Small intestine (tissue), 7 donors: ENCODE results near the gene SAPCD2. TPM values are rescaled to one million over a fixed set of nuclear protein-coding genes. Genes with fewer than 3 reads are reported as not detected.

Experiments
- DNase-seq, 2 donors: peaks; one replicate each; pipeline versions ENCODE4 v3.0.0 to v3.0.0-alpha.2; 2013
- FAIRE-seq: peaks from 2 replicates; lab custom pipeline; 2012; peaks lifted over from hg19 to GRCh38; lab: Jason Lieb, UNC
- H3K27ac ChIP-seq, 3 donors: one replicate each; pipeline ENCODE4 v1.5.1; 2013; ENCODE audit warnings: low read length in 2 of 3, mild to moderate bottlenecking in 2 of 3, control low read depth in 1 of 3, inconsistent platforms in 1 of 3, low read depth in 1 of 3, moderate library complexity in 1 of 3
- H3K27me3 ChIP-seq, 3 donors: one replicate each; pipeline ENCODE4 v1.6.1; 2013; ENCODE audit warnings: low read length in 3 of 3, inconsistent platforms in 1 of 3; ENCODE audit not compliant: control insufficient read depth in 3 of 3, insufficient read depth in 3 of 3
- H3K36me3 ChIP-seq, 3 donors: one replicate each; pipeline ENCODE4 v1.6.1; 2013; ENCODE audit warnings: low read length in 3 of 3, inconsistent platforms in 1 of 3, low read depth in 1 of 3, mild to moderate bottlenecking in 1 of 3, moderate library complexity in 1 of 3; ENCODE audit not compliant: control insufficient read depth in 3 of 3, insufficient read depth in 2 of 3
- H3K4me1 ChIP-seq, 3 donors: one replicate each; pipeline ENCODE4 v1.6.1; 2013; ENCODE audit warnings: low read length in 2 of 3, inconsistent platforms in 1 of 3, low read depth in 1 of 3, mild to moderate bottlenecking in 1 of 3, moderate library complexity in 1 of 3; ENCODE audit not compliant: control insufficient read depth in 3 of 3, insufficient read depth in 2 of 3
- H3K4me3 ChIP-seq, 3 donors: one replicate each; pipeline ENCODE4 v1.5.1; 2013; ENCODE audit warnings: low read length in 3 of 3, control low read depth in 1 of 3, inconsistent platforms in 1 of 3, low read depth in 1 of 3, mild to moderate bottlenecking in 1 of 3, moderate library complexity in 1 of 3
- H3K9me3 ChIP-seq, 2 donors: one replicate each; pipeline ENCODE4 v1.6.1; 2013; ENCODE audit warnings: low read depth in 1 of 2, low read length in 1 of 2; ENCODE audit not compliant: control insufficient read depth in 2 of 2, insufficient read depth in 1 of 2
- WGBS, 3 donors: extraction: QIAGEN DNeasy Blood & Tissue Kit; methylation state at CpG; one replicate each; pipeline ENCODE4 v1.1.7; 2013; 5-methylcytosine and 5-hydroxymethylcytosine counted together
- polyA plus RNA-seq, 4 donors: library from polyadenylated mRNA; stranded (reverse) in 3 of 4; unstranded in 1 of 4; fragments of 200-250 nt in 3 of 4; fragments of 120-200 nt in 1 of 4; gene quantifications; one replicate each; pipeline versions ENCODE4 v1.2.1 to v1.2.3, GENCODE V29; 2013
- donor health status: healthy with polysubstance abuse.
- donor health status: control.
- donor health status: control.
- donor health status: Bipolar disorder and iron deficiency.
- donor health status: healthy.

SAPCD2 gene
- polyA plus RNA-seq, 4 donors: 0.81 to 22.2 (median 7.0) TPM

DNA sequence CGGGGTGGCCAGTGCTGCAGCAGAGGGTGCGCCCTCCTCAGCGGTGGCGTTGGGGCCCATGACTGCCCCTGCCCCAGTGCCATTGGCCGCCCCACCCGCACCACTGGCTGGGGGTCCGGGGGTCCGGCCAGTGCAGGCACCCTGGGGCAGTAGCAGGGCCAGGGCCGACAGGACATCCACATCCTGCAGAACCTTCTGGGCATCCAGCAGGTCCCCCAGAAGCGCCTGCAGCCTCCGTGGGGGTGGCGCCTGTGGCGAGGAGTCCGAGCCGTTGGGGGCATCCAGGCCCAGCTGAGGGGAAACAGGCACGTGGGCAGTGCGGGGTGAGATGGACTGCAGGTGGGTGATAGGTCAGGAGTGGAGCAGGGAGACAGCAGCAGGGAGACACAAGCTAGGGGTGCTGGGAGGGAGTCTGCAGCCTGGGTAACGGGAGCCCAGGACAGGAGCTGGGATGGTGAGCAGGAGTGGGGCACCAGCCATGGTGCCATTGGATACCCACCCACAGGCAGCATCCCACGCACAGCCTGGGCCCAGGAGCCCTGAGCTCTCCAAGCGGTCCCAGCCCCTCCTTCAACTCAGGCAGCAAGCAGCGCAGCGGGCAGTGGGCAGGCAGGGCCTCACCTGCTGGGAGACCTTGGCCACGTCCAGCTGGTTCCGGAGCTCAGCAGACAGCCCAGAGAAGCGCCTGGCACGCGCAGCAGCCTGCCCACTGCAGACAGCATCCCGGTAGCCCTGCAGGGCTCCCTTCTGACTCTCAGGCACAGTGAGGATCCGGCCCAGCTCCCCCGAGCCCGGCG is 49.4 kb downstream of the SAPCD2 start:
- peaks cover 0 to 24% (median 4%) of the 10 kb centered on the region in 3 donors for H3K4me1 ChIP-seq
- WGBS, 3 donors: 70 to 89% (median 86%) methylated on average over 29 to 32 of the region's 32 CpGs
- no peak for FAIRE-seq
- no peaks in the 10 kb centered on the region for H3K9me3 ChIP-seq
- peaks cover 0 to 48% (median 3%) of the 10 kb centered on the region in 3 donors for H3K36me3 ChIP-seq
- no peak overlapping the region for H3K4me3 ChIP-seq
- no peak overlapping the region for H3K27ac ChIP-seq
- no peaks in the 10 kb centered on the region for H3K27me3 ChIP-seq
- DNase-seq: no peak

DNA sequence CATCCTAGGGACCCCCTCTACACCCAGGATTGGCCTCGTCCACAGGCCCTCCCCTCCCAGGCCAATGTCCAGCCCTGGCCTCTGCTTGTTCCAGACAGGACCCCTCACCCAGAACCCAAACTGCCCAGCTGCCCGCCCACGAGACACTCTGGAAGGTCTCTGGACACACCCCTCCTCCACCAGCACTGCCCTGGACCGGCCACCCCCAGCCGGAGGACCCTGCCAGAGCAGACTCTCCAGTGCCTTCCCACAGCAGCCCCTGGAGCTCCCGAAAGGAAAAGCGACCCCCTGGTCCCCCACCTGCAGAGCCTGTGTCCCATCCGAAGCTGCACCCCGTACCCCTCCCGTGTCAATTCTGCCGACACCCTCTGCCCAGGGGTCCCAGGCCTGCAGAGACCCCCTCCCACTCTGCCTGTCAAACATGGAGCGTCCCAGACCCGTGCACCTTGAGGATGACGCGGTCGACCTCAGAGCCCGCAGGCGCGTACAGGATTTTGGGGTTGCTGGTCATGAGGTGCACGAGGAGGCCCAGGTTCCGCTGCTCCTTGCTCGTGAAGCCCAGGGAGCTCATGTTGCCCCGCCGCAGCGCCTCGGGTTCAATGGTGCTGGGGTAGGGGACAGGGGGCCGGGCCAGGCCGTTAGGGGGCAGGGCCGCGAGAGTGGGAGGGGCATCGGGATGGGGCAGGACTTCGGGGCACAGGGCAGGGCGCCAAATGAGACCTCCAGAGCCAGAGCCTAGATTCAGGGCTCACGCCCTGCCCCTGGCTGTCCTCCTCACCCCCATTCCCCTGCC is 50.3 kb downstream of the SAPCD2 start:
- WGBS, 3 donors: 90 to 94% (median 92%) methylated on average over 34 of the region's 34 CpGs
- Histone ChIP-seq H3K27ac (no peak overlapping the region), H3K27me3 (no peaks in the 10 kb centered on the region), H3K4me3 (no peak overlapping the region), H3K36me3 (peaks cover 0 to 55% (median 3%) of the 10 kb centered on the region in 3 donors), H3K9me3 (peaks cover 0 to 4% of the 10 kb centered on the region in 2 donors), H3K4me1 (peaks cover 0 to 21% (median 4%) of the 10 kb centered on the region in 3 donors)
- FAIRE-seq (no peak), DNase-seq (no peak)

DNA sequence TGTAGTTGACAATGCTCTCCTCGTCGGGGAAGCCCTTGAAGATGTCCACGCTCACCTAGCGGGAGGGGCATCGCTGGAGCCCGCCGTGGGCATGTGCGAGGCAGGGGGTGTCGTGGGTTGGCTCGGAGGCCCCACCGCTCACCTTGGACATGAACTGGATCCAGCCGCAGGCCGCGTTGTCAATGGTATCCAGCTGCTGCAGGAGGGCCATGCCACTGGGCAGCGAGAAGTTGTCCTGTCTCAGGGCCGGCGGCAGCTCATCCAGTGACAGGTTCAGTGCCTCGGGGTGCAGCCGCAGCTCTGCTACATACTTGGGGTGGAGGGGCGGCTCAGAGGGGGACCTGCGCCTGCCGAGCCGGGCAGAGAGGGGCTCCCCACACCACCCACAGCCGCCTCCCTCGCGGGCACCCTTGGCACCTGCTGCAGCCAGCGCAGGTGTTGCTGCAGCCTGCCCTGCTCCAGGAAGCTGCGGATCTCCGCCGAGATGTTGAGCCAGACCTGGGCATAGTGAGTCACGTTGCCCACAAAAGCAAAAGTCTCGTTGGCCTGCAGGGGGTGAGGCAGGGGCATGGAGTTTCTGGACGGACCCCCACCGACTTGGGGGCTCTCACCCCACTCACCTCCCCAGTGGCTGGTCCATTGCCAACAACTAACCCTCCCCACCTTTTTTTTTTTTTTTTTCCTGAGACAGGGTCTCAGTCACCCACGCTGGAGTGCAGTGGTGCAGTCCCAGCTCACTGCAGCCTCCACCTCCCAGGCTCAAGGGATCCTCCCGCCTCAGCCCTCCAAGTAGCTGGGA is 51.4 kb downstream of the SAPCD2 start:
- FAIRE-seq: no peak

DNA sequence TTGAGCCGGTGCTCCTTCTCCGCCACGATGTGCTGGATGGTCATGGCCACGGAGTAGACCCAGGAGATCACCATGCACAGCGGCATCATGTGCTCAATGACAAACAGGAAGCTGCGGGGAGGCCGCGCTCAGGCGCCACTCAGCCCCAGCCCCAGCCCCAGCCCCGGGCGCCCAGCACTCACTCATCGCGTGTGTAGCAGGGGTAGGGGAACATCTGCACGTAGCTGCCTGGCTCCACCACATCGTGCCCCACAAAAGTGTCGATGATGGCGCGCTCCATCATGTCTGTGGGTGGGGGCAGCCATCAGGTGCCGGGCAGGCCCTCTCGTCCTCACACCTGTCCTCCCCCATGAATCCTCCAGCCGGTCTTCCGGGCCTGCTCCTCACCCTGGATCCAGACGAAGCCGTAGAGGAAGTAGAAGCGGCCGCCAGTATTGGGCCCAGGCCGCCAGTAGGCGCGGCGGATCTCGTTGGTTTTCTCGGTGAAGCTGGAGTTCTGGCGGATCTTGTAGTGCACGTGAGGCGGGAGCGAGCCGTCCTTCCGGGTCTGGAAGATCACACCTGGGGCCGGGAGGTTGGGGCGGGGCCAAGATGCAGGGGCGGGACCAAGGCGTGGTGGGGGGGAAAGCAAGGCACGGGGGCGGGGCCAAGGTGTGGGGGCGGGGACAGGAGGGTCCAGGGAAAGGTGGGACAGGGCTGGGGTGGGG is 52.4 kb downstream of the SAPCD2 start:
- no peaks in the 10 kb centered on the region for H3K27me3 ChIP-seq

More for the DNA sequence above, 51.4 kb downstream of the SAPCD2 start:
- Histone ChIP-seq H3K27me3 (no peaks in the 10 kb centered on the region), H3K4me3 (no peak overlapping the region), H3K36me3 (peaks cover 2 to 65% (median 3%) of the 10 kb centered on the region in 3 donors), H3K9me3 (peaks cover 0 to 4% of the 10 kb centered on the region in 2 donors), H3K4me1 (peaks cover 0 to 21% (median 4%) of the 10 kb centered on the region in 3 donors), H3K27ac (no peak overlapping the region)
- 72 to 92% (median 75%) methylated on average over 29 to 36 of the region's 36 CpGs for WGBS, 3 donors
- no peak for DNase-seq

DNA sequence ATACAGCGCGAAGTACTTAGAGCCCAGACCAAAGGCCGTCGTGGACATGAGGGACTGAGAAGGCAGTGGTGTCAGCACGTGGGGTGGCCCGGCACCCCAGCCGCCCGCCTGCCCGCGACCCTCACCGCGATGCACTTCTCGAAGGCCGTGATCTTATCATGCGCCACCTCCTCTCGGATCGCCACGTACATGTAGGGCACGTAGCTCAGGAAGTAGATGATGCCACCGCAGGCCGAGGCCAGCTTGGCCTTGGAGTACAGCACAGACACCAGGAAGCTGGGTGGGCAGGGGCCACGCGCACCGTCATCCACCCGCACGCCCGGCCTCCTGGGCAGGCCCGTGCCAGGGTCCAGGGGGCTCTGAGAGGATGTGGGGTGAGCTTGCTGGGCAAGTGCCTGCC is 53.3 kb downstream of the SAPCD2 start:
- FAIRE-seq (no peak), DNase-seq (no peak)
- WGBS, 3 donors: 97 to 99% (median 98%) methylated on average over 28 of the region's 28 CpGs
- Histone ChIP-seq H3K4me1 (peaks cover 0 to 8% (median 3%) of the 10 kb centered on the region in 3 donors), H3K9me3 (peaks cover 0 to 4% of the 10 kb centered on the region in 2 donors), H3K27ac (no peak overlapping the region), H3K36me3 (peaks cover 2 to 71% (median 3%) of the 10 kb centered on the region in 3 donors), H3K4me3 (no peak overlapping the region), H3K27me3 (no peaks in the 10 kb centered on the region)

More for the DNA sequence above, 52.4 kb downstream of the SAPCD2 start:
- peaks cover 0 to 16% (median 3%) of the 10 kb centered on the region in 3 donors for H3K4me1 ChIP-seq
- H3K36me3 ChIP-seq: peaks cover 2 to 66% (median 3%) of the 10 kb centered on the region in 3 donors
- WGBS, 3 donors: 92 to 93% (median 93%) methylated on average over 40 to 45 of the region's 45 CpGs
- H3K4me3 ChIP-seq: no peak overlapping the region
- H3K27ac ChIP-seq: no peak overlapping the region
- FAIRE-seq (no peak), DNase-seq (no peak)
- H3K9me3 ChIP-seq: peaks cover 0 to 4% of the 10 kb centered on the region in 2 donors

DNA sequence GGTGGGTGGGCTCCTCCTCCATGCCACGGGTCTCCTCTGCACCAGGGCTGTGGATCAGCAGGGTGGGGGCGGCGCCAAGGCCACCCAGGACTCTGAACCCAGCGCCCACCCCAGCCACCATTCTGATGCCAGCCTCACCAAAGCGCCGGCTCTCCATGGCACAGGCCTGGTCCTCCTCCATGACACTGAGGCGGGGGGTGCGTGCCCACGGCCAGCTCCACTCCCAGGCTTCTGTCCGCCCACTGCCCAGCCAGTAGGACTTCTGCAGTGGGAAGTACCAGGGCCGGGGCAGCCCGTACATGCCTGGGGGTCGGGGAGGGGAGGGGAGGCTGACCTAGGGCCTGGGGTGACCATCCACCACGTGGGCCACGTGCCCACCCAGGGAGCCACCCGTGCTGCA is 53.9 kb downstream of the SAPCD2 start:
- Histone ChIP-seq H3K27me3 (no peaks in the 10 kb centered on the region), H3K27ac (no peak overlapping the region), H3K4me1 (peaks cover 0 to 4% (median 0%) of the 10 kb centered on the region in 3 donors), H3K36me3 (peaks cover 2 to 75% (median 3%) of the 10 kb centered on the region in 3 donors), H3K9me3 (peaks cover 0 to 4% of the 10 kb centered on the region in 2 donors), H3K4me3 (no peak overlapping the region)
- FAIRE-seq (no peak), DNase-seq (no peak)
- WGBS, 3 donors: 96 to 97% (median 97%) methylated on average over 13 to 16 of the region's 16 CpGs

DNA sequence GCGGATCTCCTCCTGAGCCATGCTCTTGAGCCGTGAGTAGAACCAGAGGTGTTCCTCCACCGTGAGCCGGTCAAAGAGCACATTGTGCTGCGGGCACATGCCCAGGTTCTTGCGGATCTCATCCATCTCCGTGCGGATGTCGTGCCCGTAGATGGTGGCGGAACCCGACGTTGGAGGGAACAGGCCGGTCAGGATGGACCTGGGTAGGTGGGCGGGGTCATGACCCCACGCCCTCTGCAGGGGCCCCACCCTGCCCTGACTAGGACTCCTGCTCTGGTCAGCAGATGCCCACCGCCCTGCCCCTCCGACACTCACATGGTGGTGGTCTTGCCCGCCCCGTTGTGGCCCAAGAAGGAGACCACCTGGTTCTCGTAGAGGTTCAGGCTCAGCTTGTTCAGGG is 54.4 kb downstream of the SAPCD2 start:
- Histone ChIP-seq H3K4me1 (no peaks in the 10 kb centered on the region), H3K27me3 (no peaks in the 10 kb centered on the region), H3K9me3 (peaks cover 0 to 4% of the 10 kb centered on the region in 2 donors), H3K4me3 (no peak overlapping the region), H3K27ac (no peak overlapping the region), H3K36me3 (peaks cover 2 to 79% (median 7%) of the 10 kb centered on the region in 3 donors)
- FAIRE-seq (no peak), DNase-seq (no peak)
- 95 to 96% (median 96%) methylated on average over 15 to 21 of the region's 21 CpGs for WGBS, 3 donors
